ENCODE data around the gene HMCN1.

Gene HMCN1

GRCh38 chr1:185861630-185862029, 127.4 kb downstream of the HMCN1 start:
- no peak for TF ChIP-seq CTCF (IDR thresholded peaks at IDR 0.05; ENCODE audit: low read depth, low read length)
- no peak for DNase-seq
- Histone ChIP-seq H3K4me3 (ENCODE audit: low read depth, low read length) (no peak overlapping the region), H3K9me3 (no peaks in the 10 kb centered on the region), H3K4me1 (no peaks in the 10 kb centered on the region), H3K36me3 (no peaks in the 10 kb centered on the region), H3K27me3 (no peaks in the 10 kb centered on the region)

DNA sequence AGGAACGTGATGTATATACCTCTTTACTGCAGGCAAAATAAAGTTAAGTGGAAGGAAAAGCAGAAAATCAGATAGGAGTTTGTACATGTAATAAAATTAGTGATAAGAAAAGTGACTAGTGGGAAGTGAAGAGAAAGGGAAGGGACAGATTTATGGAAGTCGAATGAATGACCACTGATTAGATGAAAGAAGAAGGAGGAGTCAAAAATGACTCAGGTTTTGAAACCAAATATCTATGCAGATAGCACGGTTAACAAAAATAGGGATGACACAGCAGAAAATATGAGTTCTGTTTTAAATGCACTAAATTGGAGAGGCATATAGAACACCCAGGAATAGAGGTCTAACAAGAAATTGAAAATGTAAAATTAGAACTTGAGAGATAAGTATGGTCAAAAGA, 128.0 kb downstream of the HMCN1 start:
- no peaks in the 10 kb centered on the region for H3K9me3 ChIP-seq
- no peak for DNase-seq
- no peak for TF ChIP-seq CTCF (IDR thresholded peaks at IDR 0.05; ENCODE audit: low read depth, low read length)
- H3K4me3 ChIP-seq (ENCODE audit: low read depth, low read length): no peak overlapping the region
- no peaks in the 10 kb centered on the region for H3K36me3 ChIP-seq
- H3K27me3 ChIP-seq: no peaks in the 10 kb centered on the region
- H3K4me1 ChIP-seq: no peaks in the 10 kb centered on the region

- no peak for DNase-seq
- Histone ChIP-seq H3K4me1 (no peaks in the 10 kb centered on the region), H3K4me3 (ENCODE audit: low read depth, low read length) (no peak overlapping the region), H3K27me3 (no peaks in the 10 kb centered on the region), H3K36me3 (no peaks in the 10 kb centered on the region), H3K9me3 (no peaks in the 10 kb centered on the region)
- TF ChIP-seq CTCF (IDR thresholded peaks at IDR 0.05; ENCODE audit: low read depth, low read length): no peak
Measured at GRCh38 chr1:185864331-185864730, 130.1 kb downstream of the HMCN1 start.

DNA sequence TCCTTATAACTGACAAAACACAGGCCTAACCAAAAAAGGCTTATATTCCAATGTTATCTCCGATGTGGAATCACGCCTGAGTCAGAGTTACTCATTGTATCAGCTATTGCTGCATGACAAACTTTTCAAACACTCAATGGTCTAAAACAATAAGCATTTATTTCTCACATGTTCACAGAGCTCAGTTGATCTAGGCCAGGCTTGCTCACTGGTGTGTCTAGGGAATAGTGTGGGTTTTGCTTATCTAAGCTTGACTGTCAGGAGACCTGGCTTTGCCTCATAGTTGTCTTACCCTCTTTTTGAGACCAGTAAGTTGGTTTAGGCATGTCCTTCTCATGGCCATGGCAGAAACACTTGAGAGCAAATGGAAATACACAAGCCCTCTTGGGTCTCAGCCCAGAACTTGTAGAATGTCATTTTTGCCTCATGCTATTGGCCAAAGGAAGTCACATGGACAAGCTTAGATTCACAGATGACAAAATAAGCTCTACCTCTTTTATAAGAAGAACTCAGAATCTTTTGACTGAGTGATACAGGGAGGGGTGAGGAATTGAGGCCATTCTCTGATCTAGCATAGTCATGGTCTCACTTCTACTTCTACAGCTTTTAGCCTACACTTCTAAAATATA, 130.8 kb downstream of the HMCN1 start:
- Histone ChIP-seq H3K36me3 (no peaks in the 10 kb centered on the region), H3K4me1 (no peaks in the 10 kb centered on the region), H3K9me3 (no peaks in the 10 kb centered on the region), H3K27me3 (no peaks in the 10 kb centered on the region), H3K4me3 (ENCODE audit: low read depth, low read length) (no peak overlapping the region)
- no peak for DNase-seq
- no peak for TF ChIP-seq CTCF (IDR thresholded peaks at IDR 0.05; ENCODE audit: low read depth, low read length)

- no peak for DNase-seq
- Histone ChIP-seq H3K9me3 (no peaks in the 10 kb centered on the region), H3K36me3 (no peaks in the 10 kb centered on the region), H3K4me1 (no peaks in the 10 kb centered on the region), H3K27me3 (no peaks in the 10 kb centered on the region), H3K4me3 (ENCODE audit: low read depth, low read length) (no peak overlapping the region)
- TF ChIP-seq CTCF (IDR thresholded peaks at IDR 0.05; ENCODE audit: low read depth, low read length): no peak
Measured at GRCh38 chr1:185869590-185869989, 135.4 kb downstream of the HMCN1 start.

DNA sequence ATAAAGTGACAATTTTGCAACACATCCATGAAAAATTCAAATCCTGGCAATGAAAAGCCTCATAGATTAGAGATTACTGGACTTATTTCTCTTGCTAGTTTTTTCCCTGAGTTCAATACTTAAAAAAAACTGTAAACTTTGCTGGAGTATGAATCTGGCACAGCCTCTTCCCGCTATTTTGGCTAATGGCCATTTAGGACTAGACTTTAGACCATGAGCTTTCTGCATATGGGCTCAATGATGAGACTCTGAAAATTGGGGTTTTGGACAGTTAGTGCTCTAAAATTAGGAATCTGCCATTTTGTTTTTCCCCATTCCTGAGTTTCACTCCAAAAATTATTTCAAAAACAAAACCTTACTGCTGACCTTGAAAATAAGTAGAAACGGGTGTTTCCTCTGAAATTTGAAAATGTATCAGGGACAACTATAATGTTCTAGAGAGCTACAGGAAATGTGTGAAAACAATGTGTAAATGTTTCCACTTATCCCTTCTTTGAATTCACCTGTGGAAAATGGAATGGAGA, 137.5 kb downstream of the HMCN1 start:
- no peaks in the 10 kb centered on the region for H3K36me3 ChIP-seq
- DNase-seq: no peak
- no peaks in the 10 kb centered on the region for H3K9me3 ChIP-seq

More for the DNA sequence above, 137.5 kb downstream of the HMCN1 start:
- no peak for TF ChIP-seq CTCF (IDR thresholded peaks at IDR 0.05; ENCODE audit: low read depth, low read length)
- Histone ChIP-seq H3K4me3 (ENCODE audit: low read depth, low read length) (no peak overlapping the region), H3K4me1 (no peaks in the 10 kb centered on the region), H3K27me3 (no peaks in the 10 kb centered on the region)

All from BE2C (cell line).